BE2C (cell line): ENCODE measurements around the gene MRPL50.

Experiments used
- DNase-seq: peaks from one replicate; pipeline ENCODE4 v3.0.0-alpha.2; 2020
- H3K27me3 ChIP-seq: fragments of 250-450 bp; sonication (Bioruptor Pico); 2 replicates; pipeline ENCODE4 v1.5.1; 2020; ENCODE audit warnings: mild to moderate bottlenecking
- H3K36me3 ChIP-seq: fragments of 250-450 bp; sonication (Bioruptor Pico); 2 replicates; pipeline ENCODE4 v1.5.1; 2020; ENCODE audit warnings: mild to moderate bottlenecking
- H3K4me1 ChIP-seq: fragments of 250-450 bp; sonication (Bioruptor Pico); 2 replicates; pipeline ENCODE4 v1.5.1; 2020
- H3K4me3 ChIP-seq: 2 replicates; pipeline ENCODE4 v1.5.1; 2011; ENCODE audit warnings: low read depth, low read length
- H3K9me3 ChIP-seq: fragments of 250-450 bp; sonication (Bioruptor Pico); 2 replicates; pipeline ENCODE4 v1.5.1; 2020
- TF ChIP-seq, protein P1 (sequence below): IDR thresholded peaks from 2 replicates; pipeline ENCODE4 v1.5.1; 2012; ENCODE audit warnings: mild to moderate bottlenecking, low read depth, low read length

MRPL50 gene

DNA sequence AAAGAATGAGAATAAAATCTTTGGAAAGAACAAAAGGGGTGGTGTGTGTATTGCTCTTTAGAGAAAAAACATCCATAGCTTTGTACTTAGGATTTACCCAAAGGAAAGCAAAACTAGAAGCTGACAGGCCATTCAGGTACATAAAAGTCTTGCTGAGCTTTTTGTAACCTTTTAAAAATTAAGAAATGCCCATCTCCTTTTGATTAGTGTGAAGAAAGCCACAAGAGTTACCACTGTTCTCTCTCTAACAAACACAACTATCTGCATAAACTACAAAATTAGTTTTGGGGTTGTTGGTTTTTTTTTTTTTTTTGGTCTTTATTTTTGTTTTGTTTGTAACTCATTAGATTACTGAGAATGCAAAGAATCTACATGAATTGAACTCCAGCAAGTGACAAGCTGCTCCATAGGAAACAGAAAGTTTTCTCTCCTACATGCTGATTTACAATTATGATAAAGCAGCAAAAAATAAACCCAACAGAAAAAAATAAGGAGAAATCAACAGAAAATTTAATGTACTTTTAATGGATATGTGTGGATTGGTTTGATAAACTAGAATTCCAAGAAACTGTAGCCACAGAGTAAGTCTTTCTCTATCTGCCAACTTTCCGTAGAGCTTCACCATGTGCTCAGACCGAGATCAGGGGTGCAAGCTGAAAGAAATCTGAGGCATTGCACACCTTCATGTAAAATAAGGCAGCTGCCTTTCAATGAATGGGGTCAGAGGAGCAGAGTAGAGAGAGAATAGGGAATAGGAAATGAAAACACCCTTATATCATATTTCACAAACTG is 25.9 kb downstream of the MRPL50 start:
- Histone ChIP-seq H3K4me3 (no peak overlapping the region), H3K9me3 (no peaks in the 10 kb centered on the region; the same call in 1 of the 2 replicates), H3K27me3 (no peaks in the 10 kb centered on the region), H3K4me1 (no peaks in the 10 kb centered on the region), H3K36me3 (no peaks in the 10 kb centered on the region)
- no peak for DNase-seq
- TF ChIP-seq, protein P1, sequence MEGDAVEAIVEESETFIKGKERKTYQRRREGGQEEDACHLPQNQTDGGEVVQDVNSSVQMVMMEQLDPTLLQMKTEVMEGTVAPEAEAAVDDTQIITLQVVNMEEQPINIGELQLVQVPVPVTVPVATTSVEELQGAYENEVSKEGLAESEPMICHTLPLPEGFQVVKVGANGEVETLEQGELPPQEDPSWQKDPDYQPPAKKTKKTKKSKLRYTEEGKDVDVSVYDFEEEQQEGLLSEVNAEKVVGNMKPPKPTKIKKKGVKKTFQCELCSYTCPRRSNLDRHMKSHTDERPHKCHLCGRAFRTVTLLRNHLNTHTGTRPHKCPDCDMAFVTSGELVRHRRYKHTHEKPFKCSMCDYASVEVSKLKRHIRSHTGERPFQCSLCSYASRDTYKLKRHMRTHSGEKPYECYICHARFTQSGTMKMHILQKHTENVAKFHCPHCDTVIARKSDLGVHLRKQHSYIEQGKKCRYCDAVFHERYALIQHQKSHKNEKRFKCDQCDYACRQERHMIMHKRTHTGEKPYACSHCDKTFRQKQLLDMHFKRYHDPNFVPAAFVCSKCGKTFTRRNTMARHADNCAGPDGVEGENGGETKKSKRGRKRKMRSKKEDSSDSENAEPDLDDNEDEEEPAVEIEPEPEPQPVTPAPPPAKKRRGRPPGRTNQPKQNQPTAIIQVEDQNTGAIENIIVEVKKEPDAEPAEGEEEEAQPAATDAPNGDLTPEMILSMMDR = no peak

DNA sequence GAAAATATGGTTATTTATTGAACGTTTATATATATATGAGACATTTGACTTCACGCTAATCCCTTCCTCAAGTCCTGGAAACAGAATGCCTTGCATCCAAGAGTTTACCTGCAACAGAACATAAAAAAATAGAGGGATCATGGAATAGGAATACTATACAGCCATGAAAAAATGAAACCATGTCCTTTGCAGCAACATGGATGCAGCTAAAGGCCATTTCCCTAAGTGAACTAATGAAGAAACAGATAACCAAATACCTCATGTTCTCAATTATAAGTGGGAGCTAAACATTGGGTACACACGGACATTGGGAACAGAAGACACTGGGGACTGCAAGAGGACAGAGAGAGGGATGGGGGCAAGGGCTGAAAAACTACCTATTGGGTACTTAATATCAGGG is 26.6 kb downstream of the MRPL50 start:
- Histone ChIP-seq H3K4me3 (no peak overlapping the region), H3K27me3 (no peaks in the 10 kb centered on the region), H3K4me1 (no peaks in the 10 kb centered on the region), H3K36me3 (no peaks in the 10 kb centered on the region), H3K9me3 (no peaks in the 10 kb centered on the region; the same call in 1 of the 2 replicates)
- no peak for DNase-seq
- TF ChIP-seq, protein P1 = no peak

DNA sequence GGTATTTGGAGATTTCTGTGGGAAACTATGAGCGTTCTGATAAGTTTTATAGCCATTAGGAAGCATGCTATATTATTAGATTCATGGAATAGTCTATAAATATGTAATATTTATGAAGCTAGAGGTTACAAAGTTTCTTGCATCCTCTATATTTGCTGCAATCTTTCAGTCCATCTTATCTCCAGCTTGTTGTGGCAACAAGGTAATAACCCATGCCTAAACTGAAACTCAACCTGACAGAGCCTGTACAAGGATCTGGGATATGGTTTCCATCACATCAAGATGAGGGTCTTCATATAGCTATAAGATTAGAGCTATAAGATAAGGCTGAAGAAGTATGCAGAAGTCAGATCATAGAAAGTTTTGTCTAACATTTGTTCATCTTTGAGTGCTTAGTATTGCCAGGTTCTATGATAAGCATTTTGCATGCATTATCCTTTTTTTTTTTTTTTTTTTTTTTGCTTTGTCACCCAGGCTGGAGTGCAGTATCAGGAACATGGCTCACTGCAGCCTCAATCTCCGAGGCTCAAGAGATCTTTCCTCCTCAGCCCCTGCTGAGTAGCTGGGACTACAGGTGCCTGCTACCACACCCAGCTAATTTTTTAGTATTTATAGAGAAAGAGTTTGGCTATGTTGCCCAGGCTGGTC is 28.4 kb downstream of the MRPL50 start:
- TF ChIP-seq, protein P1 = no peak
- H3K27me3 ChIP-seq = no peaks in the 10 kb centered on the region
- H3K4me1 ChIP-seq = no peaks in the 10 kb centered on the region

DNA sequence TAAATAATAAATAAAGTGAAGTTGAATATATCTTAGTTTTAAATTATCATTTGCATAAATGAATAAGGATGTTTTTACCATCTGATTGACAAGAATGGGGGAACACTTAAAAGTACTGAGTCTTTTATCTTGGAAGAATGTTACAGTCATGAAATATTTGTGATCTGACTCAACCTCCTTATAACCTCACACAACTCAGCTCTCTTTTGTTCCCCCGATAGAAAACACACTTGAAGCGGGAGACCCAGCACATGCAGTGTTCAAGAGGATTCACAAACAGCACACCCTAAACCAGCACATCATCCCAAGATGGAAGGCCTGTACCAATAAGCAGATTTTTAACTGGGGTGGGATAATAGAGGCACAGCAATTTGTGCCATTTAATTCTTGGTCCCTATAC is 29.1 kb downstream of the MRPL50 start:
- no peaks in the 10 kb centered on the region for H3K4me1 ChIP-seq
- H3K9me3 ChIP-seq = no peaks in the 10 kb centered on the region; the same call in 1 of the 2 replicates
- TF ChIP-seq, protein P1 = no peak
- H3K27me3 ChIP-seq = no peaks in the 10 kb centered on the region
- H3K4me3 ChIP-seq = no peak overlapping the region
- H3K36me3 ChIP-seq = no peaks in the 10 kb centered on the region
- no peak for DNase-seq

More for the DNA sequence above, 28.4 kb downstream of the MRPL50 start:
- Histone ChIP-seq H3K36me3 (no peaks in the 10 kb centered on the region), H3K4me3 (no peak overlapping the region), H3K9me3 (no peaks in the 10 kb centered on the region; the same call in 1 of the 2 replicates)
- no peak for DNase-seq

DNA sequence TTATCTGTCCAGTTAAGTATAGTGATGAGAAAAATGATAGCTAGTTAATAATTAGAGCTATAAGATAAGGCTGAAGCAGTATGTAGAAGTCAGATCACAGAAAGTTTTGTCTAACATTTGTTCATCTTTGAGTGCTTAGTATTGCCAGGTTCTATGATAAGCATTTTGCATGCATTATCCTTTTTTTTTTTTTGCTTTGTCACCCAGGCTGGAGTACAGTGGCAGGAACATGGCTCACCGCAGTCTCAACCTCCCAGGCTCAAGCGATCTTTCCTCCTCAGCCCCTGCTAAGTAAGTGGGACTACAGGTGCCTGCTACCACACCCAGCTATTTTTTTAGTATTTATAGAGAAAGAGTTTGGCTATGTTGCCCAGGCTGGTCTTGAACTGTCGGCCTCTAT is 31.1 kb downstream of the MRPL50 start:
- TF ChIP-seq, protein P1 = no peak
- no peak for DNase-seq

More for the DNA sequence above, 31.1 kb downstream of the MRPL50 start:
- Histone ChIP-seq H3K4me3 (no peak overlapping the region), H3K9me3 (no peaks in the 10 kb centered on the region), H3K27me3 (no peaks in the 10 kb centered on the region), H3K4me1 (no peaks in the 10 kb centered on the region), H3K36me3 (no peaks in the 10 kb centered on the region)
